Measurements from ENCODE around the gene NUP133. TPM values are rescaled to one million over a fixed set of nuclear protein-coding genes. Genes with fewer than 3 reads are reported as not detected.

The NUP133 gene
- total RNA-seq, 1 donor from 2014 or later: 53.5 TPM

GRCh38 chr1:229538945-229539344, 30.8 kb upstream of the NUP133 start:
- Mint-ChIP-seq H3K27me3 (ENCODE audit: unreplicated experiment) (no peaks in the 10 kb centered on the region), H3K36me3 (ENCODE audit: low read depth, unreplicated experiment) (peaks cover 31% of the 10 kb centered on the region), H3K4me3 (ENCODE audit: unreplicated experiment) (peak overlapping the region; percentile 27), H3K9me3 (ENCODE audit: unreplicated experiment) (no peaks in the 10 kb centered on the region), H3K4me1 (ENCODE audit: unreplicated experiment) (peaks cover 2% of the 10 kb centered on the region), H3K27ac (ENCODE audit: unreplicated experiment) (no peak overlapping the region)
- no peak for TF ChIP-seq CTCF (IDR thresholded peaks at IDR 0.05; ENCODE audit: unreplicated experiment)
- no peak for DNase-seq (ENCODE audit: low spot score)

DNA sequence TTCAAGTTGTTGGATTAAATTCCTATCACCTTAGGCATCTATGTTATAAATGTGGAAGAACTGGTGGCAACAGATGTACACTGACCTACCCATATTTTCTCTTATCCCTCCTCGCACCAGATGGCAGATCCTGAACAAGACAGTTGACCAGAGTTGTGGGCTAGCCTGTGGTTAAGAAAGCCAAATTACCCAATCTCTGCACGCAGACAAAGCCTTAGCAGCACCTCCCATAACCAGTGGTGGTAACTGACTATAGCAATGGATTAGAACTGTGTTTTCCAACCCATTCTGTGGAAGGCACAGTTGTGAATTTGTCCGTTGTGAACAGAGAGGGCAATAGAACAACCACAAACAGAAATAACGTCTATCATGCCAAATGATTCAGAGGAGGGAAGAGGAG, 29.8 kb upstream of the NUP133 start:
- H3K27me3 Mint-ChIP-seq (ENCODE audit: unreplicated experiment): no peaks in the 10 kb centered on the region
- no peak for DNase-seq (ENCODE audit: low spot score)
- peak overlapping the region; percentile 3 for H3K4me3 Mint-ChIP-seq (ENCODE audit: unreplicated experiment)
- no peaks in the 10 kb centered on the region for H3K9me3 Mint-ChIP-seq (ENCODE audit: unreplicated experiment)
- H3K27ac Mint-ChIP-seq (ENCODE audit: unreplicated experiment): no peak overlapping the region
- no peak for TF ChIP-seq CTCF (IDR thresholded peaks at IDR 0.05; ENCODE audit: unreplicated experiment)
- peaks cover 26% of the 10 kb centered on the region for H3K36me3 Mint-ChIP-seq (ENCODE audit: low read depth, unreplicated experiment)
- H3K4me1 Mint-ChIP-seq (ENCODE audit: unreplicated experiment): peaks cover 2% of the 10 kb centered on the region

DNA sequence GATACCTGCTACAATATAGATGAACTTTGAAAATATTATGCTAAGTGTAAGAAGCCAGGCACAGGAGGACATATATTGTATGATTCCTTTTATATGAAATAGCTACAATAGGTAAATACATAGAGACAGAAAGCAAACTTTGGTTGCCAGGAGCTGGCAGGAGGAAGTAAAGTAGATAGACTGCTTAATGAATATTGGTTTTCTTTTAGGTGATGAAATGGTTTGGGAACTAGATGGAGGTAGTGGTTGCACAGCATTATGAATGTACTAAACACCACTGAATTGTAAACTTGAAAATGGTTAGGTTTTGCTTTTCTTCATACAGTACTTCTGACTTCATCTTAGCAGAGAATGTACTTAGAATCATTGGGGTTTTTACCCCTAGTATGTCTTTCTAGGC, 28.8 kb upstream of the NUP133 start:
- no peak for TF ChIP-seq CTCF (IDR thresholded peaks at IDR 0.05; ENCODE audit: unreplicated experiment)
- no peaks in the 10 kb centered on the region for H3K27me3 Mint-ChIP-seq (ENCODE audit: unreplicated experiment)
- peaks cover 2% of the 10 kb centered on the region for H3K4me1 Mint-ChIP-seq (ENCODE audit: unreplicated experiment)

GRCh38 chr1:229535230-229535629, 27.1 kb upstream of the NUP133 start:
- Mint-ChIP-seq H3K27me3 (ENCODE audit: unreplicated experiment) (no peaks in the 10 kb centered on the region), H3K9me3 (ENCODE audit: unreplicated experiment) (no peaks in the 10 kb centered on the region), H3K4me1 (ENCODE audit: unreplicated experiment) (peaks cover 2% of the 10 kb centered on the region), H3K36me3 (ENCODE audit: low read depth, unreplicated experiment) (peaks cover 20% of the 10 kb centered on the region), H3K4me3 (ENCODE audit: unreplicated experiment) (no peak overlapping the region), H3K27ac (ENCODE audit: unreplicated experiment) (no peak overlapping the region)
- TF ChIP-seq CTCF (IDR thresholded peaks at IDR 0.05; ENCODE audit: unreplicated experiment): no peak
- no peak for DNase-seq (ENCODE audit: low spot score)

More for the DNA sequence above, 28.8 kb upstream of the NUP133 start:
- H3K4me3 Mint-ChIP-seq (ENCODE audit: unreplicated experiment): no peak overlapping the region
- no peak for DNase-seq (ENCODE audit: low spot score)
- H3K27ac Mint-ChIP-seq (ENCODE audit: unreplicated experiment): no peak overlapping the region
- H3K36me3 Mint-ChIP-seq (ENCODE audit: low read depth, unreplicated experiment): peaks cover 20% of the 10 kb centered on the region
- H3K9me3 Mint-ChIP-seq (ENCODE audit: unreplicated experiment): no peaks in the 10 kb centered on the region

DNA sequence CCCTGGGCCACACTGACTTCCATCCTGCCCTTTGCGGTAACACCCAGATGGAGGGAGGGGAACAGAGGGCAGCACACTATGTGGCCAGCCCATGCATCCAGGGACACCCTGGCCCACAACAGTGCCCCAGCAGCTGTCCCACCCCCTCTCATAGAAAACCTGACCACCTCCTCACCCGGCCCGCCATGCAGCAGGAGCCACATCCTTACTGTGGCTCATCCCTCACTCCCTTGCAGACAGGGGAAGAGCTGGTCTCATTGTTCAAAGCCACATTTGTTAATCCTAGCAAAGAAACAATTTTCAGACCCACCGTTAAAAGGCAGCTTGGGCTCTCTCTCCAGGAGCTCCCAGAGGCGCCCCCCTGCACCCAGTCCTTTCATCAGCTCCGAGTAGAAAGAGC, 23.2 kb upstream of the NUP133 start:
- Mint-ChIP-seq H3K9me3 (ENCODE audit: unreplicated experiment) (no peaks in the 10 kb centered on the region), H3K27ac (ENCODE audit: unreplicated experiment) (no peak overlapping the region), H3K36me3 (ENCODE audit: low read depth, unreplicated experiment) (peaks cover 23% of the 10 kb centered on the region), H3K27me3 (ENCODE audit: unreplicated experiment) (no peaks in the 10 kb centered on the region), H3K4me3 (ENCODE audit: unreplicated experiment) (no peak overlapping the region), H3K4me1 (ENCODE audit: unreplicated experiment) (no peaks in the 10 kb centered on the region)
- no peak for TF ChIP-seq CTCF (IDR thresholded peaks at IDR 0.05; ENCODE audit: unreplicated experiment)
- no peak for DNase-seq (ENCODE audit: low spot score)

Data from endothelial cell (in vitro differentiated cells).